Measurements from ENCODE around the gene UMPS.

The UMPS gene

GRCh38 chr3:124763644-124764358, 33.5 kb downstream of the UMPS start:
- no peaks in the 10 kb centered on the region for H3K9me3 Mint-ChIP-seq
- peaks cover 15% of the 10 kb centered on the region for H3K4me1 Mint-ChIP-seq (ENCODE audit: low read depth)
- no peak overlapping the region for H3K4me3 Mint-ChIP-seq
- H3K36me3 Mint-ChIP-seq (ENCODE audit: low read depth): no peaks in the 10 kb centered on the region
- peaks cover 4% of the 10 kb centered on the region for H3K27me3 Mint-ChIP-seq
- no peak overlapping the region for H3K27ac Mint-ChIP-seq

GRCh38 chr3:124764746-124765145, 34.5 kb downstream of the UMPS start:
- H3K9me3 Mint-ChIP-seq: no peaks in the 10 kb centered on the region

GRCh38 chr3:124765197-124765840, 35.1 kb downstream of the UMPS start:
- H3K9me3 Mint-ChIP-seq: no peaks in the 10 kb centered on the region
- H3K36me3 Mint-ChIP-seq (ENCODE audit: low read depth): no peaks in the 10 kb centered on the region
- H3K4me3 Mint-ChIP-seq: no peak overlapping the region
- peaks cover 2% of the 10 kb centered on the region for H3K27me3 Mint-ChIP-seq
- H3K27ac Mint-ChIP-seq: no peak overlapping the region
- peaks cover 10% of the 10 kb centered on the region for H3K4me1 Mint-ChIP-seq (ENCODE audit: low read depth)

More at GRCh38 chr3:124764746-124765145, 34.5 kb downstream of the UMPS start:
- no peak overlapping the region for H3K4me3 Mint-ChIP-seq
- H3K36me3 Mint-ChIP-seq (ENCODE audit: low read depth): no peaks in the 10 kb centered on the region
- no peak overlapping the region for H3K27ac Mint-ChIP-seq
- H3K27me3 Mint-ChIP-seq: peaks cover 4% of the 10 kb centered on the region
- H3K4me1 Mint-ChIP-seq (ENCODE audit: low read depth): peaks cover 10% of the 10 kb centered on the region

GRCh38 chr3:124766113-124767095, 36.2 kb downstream of the UMPS start:
- H3K9me3 Mint-ChIP-seq: no peaks in the 10 kb centered on the region
- peaks cover 7% of the 10 kb centered on the region for H3K4me1 Mint-ChIP-seq (ENCODE audit: low read depth)
- H3K27ac Mint-ChIP-seq: no peak overlapping the region
- no peaks in the 10 kb centered on the region for H3K27me3 Mint-ChIP-seq
- H3K4me3 Mint-ChIP-seq: no peak overlapping the region
- H3K36me3 Mint-ChIP-seq (ENCODE audit: low read depth): no peaks in the 10 kb centered on the region

- Mint-ChIP-seq H3K9me3 (no peaks in the 10 kb centered on the region), H3K4me3 (no peak overlapping the region), H3K36me3 (ENCODE audit: low read depth) (no peaks in the 10 kb centered on the region), H3K27me3 (peaks cover 4% of the 10 kb centered on the region), H3K4me1 (ENCODE audit: low read depth) (no peaks in the 10 kb centered on the region), H3K27ac (no peak overlapping the region)
These were observed 37.0 kb downstream of the UMPS start for GRCh38 chr3:124767264-124767663.

- Mint-ChIP-seq H3K9me3 (no peaks in the 10 kb centered on the region), H3K36me3 (ENCODE audit: low read depth) (no peaks in the 10 kb centered on the region), H3K4me1 (ENCODE audit: low read depth) (no peaks in the 10 kb centered on the region), H3K27me3 (peaks cover 6% of the 10 kb centered on the region), H3K27ac (no peak overlapping the region), H3K4me3 (no peak overlapping the region)
These were observed 37.4 kb downstream of the UMPS start for GRCh38 chr3:124767691-124768090.

GRCh38 chr3:124768812-124769211, 38.6 kb downstream of the UMPS start:
- no peaks in the 10 kb centered on the region for H3K36me3 Mint-ChIP-seq (ENCODE audit: low read depth)
- no peaks in the 10 kb centered on the region for H3K9me3 Mint-ChIP-seq

GRCh38 chr3:124769462-124769861, 39.2 kb downstream of the UMPS start:
- Mint-ChIP-seq H3K27ac (no peak overlapping the region), H3K4me1 (ENCODE audit: low read depth) (no peaks in the 10 kb centered on the region), H3K36me3 (ENCODE audit: low read depth) (no peaks in the 10 kb centered on the region), H3K4me3 (no peak overlapping the region), H3K27me3 (peaks cover 6% of the 10 kb centered on the region), H3K9me3 (no peaks in the 10 kb centered on the region)

More at GRCh38 chr3:124768812-124769211, 38.6 kb downstream of the UMPS start:
- Mint-ChIP-seq H3K4me3 (no peak overlapping the region), H3K27ac (no peak overlapping the region), H3K4me1 (ENCODE audit: low read depth) (no peaks in the 10 kb centered on the region), H3K27me3 (peaks cover 6% of the 10 kb centered on the region)

- H3K9me3 Mint-ChIP-seq: no peaks in the 10 kb centered on the region
- peaks cover 6% of the 10 kb centered on the region for H3K27me3 Mint-ChIP-seq
- no peak overlapping the region for H3K27ac Mint-ChIP-seq
- H3K4me3 Mint-ChIP-seq: no peak overlapping the region
- H3K36me3 Mint-ChIP-seq (ENCODE audit: low read depth): no peaks in the 10 kb centered on the region
- H3K4me1 Mint-ChIP-seq (ENCODE audit: low read depth): no peaks in the 10 kb centered on the region
These were observed 40.3 kb downstream of the UMPS start for GRCh38 chr3:124770336-124771082.

GRCh38 chr3:124771083-124771445, 40.8 kb downstream of the UMPS start:
- Mint-ChIP-seq H3K9me3 (no peaks in the 10 kb centered on the region), H3K36me3 (ENCODE audit: low read depth) (no peaks in the 10 kb centered on the region), H3K27ac (no peak overlapping the region), H3K27me3 (peaks cover 6% of the 10 kb centered on the region), H3K4me3 (no peak overlapping the region), H3K4me1 (ENCODE audit: low read depth) (no peaks in the 10 kb centered on the region)

GRCh38 chr3:124772081-124772831, 42.0 kb downstream of the UMPS start:
- no peaks in the 10 kb centered on the region for H3K4me1 Mint-ChIP-seq (ENCODE audit: low read depth)
- H3K36me3 Mint-ChIP-seq (ENCODE audit: low read depth): no peaks in the 10 kb centered on the region
- H3K9me3 Mint-ChIP-seq: no peaks in the 10 kb centered on the region
- H3K4me3 Mint-ChIP-seq: no peak overlapping the region
- H3K27me3 Mint-ChIP-seq: peaks cover 6% of the 10 kb centered on the region
- no peak overlapping the region for H3K27ac Mint-ChIP-seq

GRCh38 chr3:124773351-124774326, 43.4 kb downstream of the UMPS start:
- Mint-ChIP-seq H3K27me3 (peaks cover 6% of the 10 kb centered on the region), H3K9me3 (no peaks in the 10 kb centered on the region), H3K36me3 (ENCODE audit: low read depth) (no peaks in the 10 kb centered on the region), H3K4me1 (ENCODE audit: low read depth) (no peaks in the 10 kb centered on the region), H3K4me3 (no peak overlapping the region), H3K27ac (no peak overlapping the region)

- H3K27me3 Mint-ChIP-seq: peaks cover 6% of the 10 kb centered on the region
- H3K9me3 Mint-ChIP-seq: no peaks in the 10 kb centered on the region
- H3K27ac Mint-ChIP-seq: no peak overlapping the region
- no peak overlapping the region for H3K4me3 Mint-ChIP-seq
- H3K4me1 Mint-ChIP-seq (ENCODE audit: low read depth): no peaks in the 10 kb centered on the region
- H3K36me3 Mint-ChIP-seq (ENCODE audit: low read depth): no peaks in the 10 kb centered on the region
These were observed 44.1 kb downstream of the UMPS start for GRCh38 chr3:124774327-124774718.

Measured in stimulated activated naive CD8-positive, alpha-beta T cell treated with anti-CD3 and anti-CD28 coated beads, Interleukin-15, Interleukin-2, amounts not matched to agents 100 ng/mL and 50 ng/mL, for 24 hours (primary cell).